GM19025 (cell line): ENCODE data around the gene CMTM3.
A peak's percentile ranks its signal among the peaks of the same experiment; 100 is the strongest.
"Not testable (repeated sequence)": the region's sequence is repeated elsewhere in the genome, so short reads cannot be mapped to it uniquely, and the experiment has no call there.

Source experiments
- ATAC-seq: cut with Tn5 transposase; IDR thresholded peaks from one replicate; pipeline ENCODE4 v1.9.1; 2021; ENCODE audit warnings: mild to moderate bottlenecking, low read depth, moderate library complexity; ENCODE audit not compliant: unreplicated experiment

CMTM3 gene

DNA sequence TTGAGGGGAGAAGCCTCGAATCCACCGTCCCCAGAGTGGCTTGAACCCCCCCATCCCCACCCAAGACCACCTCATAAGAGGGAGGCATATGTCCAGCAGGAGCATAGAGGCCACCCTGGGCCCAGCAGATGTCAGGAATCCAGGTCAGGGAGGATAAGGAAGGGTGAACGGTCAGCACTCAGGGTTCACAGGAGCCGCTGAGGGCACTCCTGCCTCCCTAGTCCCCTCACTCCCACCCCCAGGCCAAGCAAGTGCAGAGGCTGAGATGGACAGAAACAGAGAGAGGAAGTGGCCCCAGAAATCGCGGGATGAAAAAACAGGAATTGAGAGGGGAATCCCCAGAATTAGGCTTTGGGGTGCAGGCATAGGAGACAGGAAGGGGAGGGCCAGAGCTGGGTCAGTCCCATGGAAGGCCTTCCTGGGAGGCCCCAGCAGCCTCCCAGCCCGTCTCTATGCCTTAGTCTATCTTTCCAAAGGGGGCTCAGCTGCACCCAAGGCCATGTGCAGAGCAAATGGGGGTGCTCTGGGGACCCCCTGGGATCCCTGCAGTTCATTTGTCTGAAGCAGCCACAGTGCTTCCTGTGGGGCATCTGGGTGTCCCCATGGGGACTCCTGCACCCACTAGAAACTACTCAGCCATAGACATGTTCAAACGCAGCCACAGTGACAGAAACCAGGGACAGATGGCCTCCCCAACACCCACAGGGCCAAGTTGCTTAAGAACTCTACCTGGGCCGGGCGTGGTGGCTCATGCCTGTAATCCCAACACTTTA, 1.7 kb downstream of the CMTM3 start:
- ATAC-seq: peak; percentile 62

GRCh38 chr16:66608241-66609138, 4.0 kb downstream of the CMTM3 start:
- no peak for ATAC-seq

GRCh38 chr16:66609139-66609510, 4.6 kb downstream of the CMTM3 start:
- no peak for ATAC-seq

GRCh38 chr16:66610111-66610820, 5.8 kb downstream of the CMTM3 start:
- no peak for ATAC-seq

DNA sequence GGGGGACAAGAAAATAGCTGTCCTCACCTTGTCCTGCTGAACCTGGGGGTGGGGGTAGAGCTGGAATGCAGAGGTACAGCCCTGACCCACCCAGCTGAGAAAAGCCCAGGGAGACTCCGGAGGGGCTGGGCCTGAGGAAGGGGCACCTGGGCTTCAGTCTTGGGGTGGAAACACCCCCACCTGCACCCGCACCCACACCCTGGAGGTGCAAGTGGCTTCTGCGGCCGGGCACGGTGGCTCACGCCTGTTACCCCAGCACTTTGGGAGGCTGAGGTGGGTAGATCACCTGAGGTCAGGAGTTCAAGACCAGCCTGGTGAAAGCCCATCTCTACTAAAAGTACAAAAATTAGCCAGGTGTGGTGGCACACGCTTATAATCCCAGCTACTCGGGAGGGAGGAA, 7.4 kb downstream of the CMTM3 start:
- not testable (repeated sequence) for ATAC-seq

DNA sequence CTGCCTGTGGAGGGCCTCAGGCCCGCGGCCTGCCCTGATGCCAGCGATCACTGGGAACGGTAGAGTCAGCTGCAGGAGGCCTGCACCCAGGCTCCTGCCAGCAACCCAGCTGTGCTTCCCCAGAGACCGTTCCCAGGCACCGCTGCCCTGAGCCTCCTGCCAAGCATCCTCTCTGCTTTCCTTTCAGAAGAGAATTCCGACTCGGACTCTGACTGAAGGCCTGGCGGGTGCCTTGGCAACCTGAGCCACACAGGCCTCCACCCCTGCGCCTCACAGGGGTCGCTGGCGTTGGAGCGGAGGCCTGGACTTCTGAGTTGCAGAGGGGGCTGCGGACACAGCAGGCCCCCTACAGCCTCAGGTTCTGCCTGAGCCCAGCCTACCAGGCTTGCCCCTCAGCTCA, 7.9 kb downstream of the CMTM3 start:
- no peak for ATAC-seq

- ATAC-seq: no peak
Observed at GRCh38 chr16:66614161-66614802, 9.8 kb downstream of the CMTM3 start.

DNA sequence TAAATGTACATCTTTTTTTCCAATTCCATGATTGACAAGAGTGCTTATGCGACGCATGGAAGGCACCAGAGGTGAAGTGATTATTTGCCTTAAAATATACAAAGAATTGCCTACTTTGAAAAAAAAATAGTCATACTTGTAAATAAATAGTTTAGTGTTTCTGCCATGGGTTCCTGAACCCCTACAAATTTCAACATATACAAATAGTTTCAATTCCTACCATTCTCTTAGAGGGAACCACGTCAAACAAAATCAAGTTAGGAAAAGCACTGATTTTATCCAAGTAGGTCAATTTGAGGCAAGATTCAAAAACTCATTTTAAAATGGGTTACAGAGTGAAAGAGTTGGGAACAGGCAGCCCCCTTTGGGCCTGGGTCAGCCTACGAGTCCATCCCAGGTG, 11.7 kb downstream of the CMTM3 start:
- ATAC-seq: no peak

- no peak for ATAC-seq
Observed at GRCh38 chr16:66616592-66616991, 12.1 kb downstream of the CMTM3 start.

- ATAC-seq: no peak
Observed at GRCh38 chr16:66617010-66617434, 12.5 kb downstream of the CMTM3 start.

- ATAC-seq: no peak
Observed at GRCh38 chr16:66617728-66618127, 13.2 kb downstream of the CMTM3 start.

DNA sequence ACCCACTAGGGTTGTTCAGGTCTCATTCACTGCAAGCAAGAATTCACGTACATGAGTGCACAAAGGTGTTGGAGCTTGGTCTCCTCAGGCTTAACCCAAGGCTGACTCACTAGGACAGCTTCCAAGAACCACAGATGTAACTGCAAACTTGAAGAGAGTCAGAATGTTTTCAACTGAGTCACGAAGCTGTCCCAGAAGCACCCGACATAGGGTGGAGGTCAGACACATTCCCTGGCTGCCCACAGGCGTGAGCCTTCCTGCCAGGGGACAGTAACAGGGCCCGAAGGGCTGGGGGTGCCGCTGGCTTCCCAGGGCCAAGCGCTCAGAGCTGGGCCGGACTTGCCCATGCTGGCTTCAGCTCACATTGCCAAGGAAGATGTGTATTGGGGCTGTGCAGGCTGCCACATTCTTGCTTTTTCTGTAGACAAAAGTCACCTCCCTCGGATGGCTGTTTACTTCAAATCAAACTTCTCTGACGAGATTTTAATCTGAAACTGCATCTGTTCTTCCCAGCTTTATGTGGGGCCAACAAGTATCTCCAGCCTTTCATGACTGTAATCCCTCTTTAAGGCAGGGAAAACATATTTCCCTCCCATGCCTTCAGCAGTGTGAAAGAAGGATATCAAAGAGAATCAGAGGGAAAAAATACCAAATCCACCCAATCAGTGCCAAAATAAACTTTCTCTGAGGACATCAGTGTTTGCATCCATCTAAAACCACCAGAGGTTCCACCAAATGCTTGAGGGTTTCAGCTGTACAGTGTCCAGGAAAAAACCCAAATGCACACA, 14.3 kb downstream of the CMTM3 start:
- no peak for ATAC-seq

GRCh38 chr16:66619534-66620428, 15.3 kb downstream of the CMTM3 start:
- ATAC-seq: no peak

GRCh38 chr16:66620429-66620795, 15.9 kb downstream of the CMTM3 start:
- no peak for ATAC-seq

GRCh38 chr16:66621973-66622372, 17.5 kb downstream of the CMTM3 start:
- ATAC-seq: no peak

GRCh38 chr16:66622863-66623262, 18.4 kb downstream of the CMTM3 start:
- no peak for ATAC-seq

- ATAC-seq: no peak
Observed at GRCh38 chr16:66623755-66624154, 19.3 kb downstream of the CMTM3 start.

DNA sequence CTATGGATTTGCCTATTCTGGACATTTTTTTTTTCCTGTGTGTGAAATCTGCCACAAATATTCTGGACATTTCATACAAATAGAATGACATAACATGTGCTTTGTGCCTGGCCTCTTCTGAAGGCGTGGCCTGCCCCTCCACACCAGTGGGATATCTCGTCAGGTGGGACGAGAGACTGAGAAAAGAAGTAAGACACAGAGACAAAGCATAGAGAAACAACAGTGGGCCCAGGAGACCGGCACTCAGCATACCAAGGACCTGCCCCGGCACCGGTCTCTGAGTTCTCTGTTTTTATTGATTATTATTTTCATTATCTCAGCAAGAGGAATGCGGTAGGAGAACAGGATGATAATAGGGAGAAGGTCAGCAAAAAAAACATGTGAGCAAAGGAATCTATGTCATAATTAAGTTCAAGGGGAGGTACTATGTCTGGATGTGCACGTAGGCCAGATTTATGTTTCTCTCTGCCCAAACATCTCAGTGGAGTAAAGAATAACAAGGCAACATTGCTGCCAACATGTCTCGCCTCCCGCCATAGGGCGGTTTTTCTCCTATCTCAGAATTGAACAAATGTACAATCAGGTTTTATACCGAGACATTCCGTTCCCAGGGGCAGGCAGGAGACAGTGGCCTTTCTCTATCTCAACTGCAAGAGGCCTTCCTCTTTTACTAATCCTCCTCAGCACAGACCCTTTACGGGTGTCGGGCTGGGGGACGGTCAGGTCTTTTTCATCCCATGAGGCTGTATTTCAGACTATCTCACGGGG, 23.3 kb downstream of the CMTM3 start:
- ATAC-seq: not testable (repeated sequence)
